Tibial artery (tissue), 4 donors: Measurements from ENCODE around the gene SPEN.
A peak's percentile ranks its signal among the peaks of the same experiment; 100 is the strongest.

Experiments used
- DNase-seq, 2 donors: peaks; one replicate each; pipeline ENCODE4 v3.0.0-alpha.2; 2019
- H3K27ac ChIP-seq, 2 donors: fragments of 200-600 bp; sonication (generic) in 1 of 2; 1 replicate in 1 of 2; 2 replicates in 1 of 2; pipeline ENCODE4 v1.5.1; 2018 to 2019; ENCODE audit warnings: mild to moderate bottlenecking in 1 of 2
- H3K27me3 ChIP-seq, 2 donors: fragments of 200-600 bp; sonication (generic) in 1 of 2; one replicate each; pipeline versions ENCODE4 v1.5.1 to v1.6.0; 2016 to 2019
- H3K36me3 ChIP-seq, 3 donors: fragments of 200-600 bp; sonication (generic) in 2 of 3; one replicate each; pipeline ENCODE4 v1.5.1; 2016 to 2019; ENCODE audit warnings: mild to moderate bottlenecking in 2 of 3
- H3K4me1 ChIP-seq, 4 donors: fragments of 200-600 bp; sonication (generic) in 2 of 4; 1 replicate in 3 of 4; 2 replicates in 1 of 4; pipeline ENCODE4 v1.5.1; 2016 to 2019
- H3K4me3 ChIP-seq, 2 donors: fragments of 200-600 bp; sonication (generic) in 1 of 2; 1 replicate in 1 of 2; 2 replicates in 1 of 2; pipeline ENCODE4 v1.5.1; 2018 to 2019; ENCODE audit warnings: mild to moderate bottlenecking in 2 of 2
- H3K9me3 ChIP-seq, 3 donors: fragments of 200-600 bp; sonication (generic) in 1 of 3; one replicate each; pipeline ENCODE4 v1.5.1; 2016 to 2019
- intact Hi-C: fragments of 100-400 bp; cut with DNase I; formaldehyde crosslinking; loops from one replicate; pipeline ENCODE4 v1.15.0; 2023; ENCODE audit warnings: low total_unique reads
- TF ChIP-seq, protein P1 (sequence below), 2 experiments: fragments of 200-600 bp in 1 of 2; fragments of 450-650 bp in 1 of 2; IDR thresholded peaks; one replicate each; pipeline ENCODE4 v1.5.1; 2017 to 2019; ENCODE audit warnings: antibody characterized with exemption in 2 of 2, mild to moderate bottlenecking in 1 of 2, moderate library complexity in 1 of 2

The SPEN gene

DNA sequence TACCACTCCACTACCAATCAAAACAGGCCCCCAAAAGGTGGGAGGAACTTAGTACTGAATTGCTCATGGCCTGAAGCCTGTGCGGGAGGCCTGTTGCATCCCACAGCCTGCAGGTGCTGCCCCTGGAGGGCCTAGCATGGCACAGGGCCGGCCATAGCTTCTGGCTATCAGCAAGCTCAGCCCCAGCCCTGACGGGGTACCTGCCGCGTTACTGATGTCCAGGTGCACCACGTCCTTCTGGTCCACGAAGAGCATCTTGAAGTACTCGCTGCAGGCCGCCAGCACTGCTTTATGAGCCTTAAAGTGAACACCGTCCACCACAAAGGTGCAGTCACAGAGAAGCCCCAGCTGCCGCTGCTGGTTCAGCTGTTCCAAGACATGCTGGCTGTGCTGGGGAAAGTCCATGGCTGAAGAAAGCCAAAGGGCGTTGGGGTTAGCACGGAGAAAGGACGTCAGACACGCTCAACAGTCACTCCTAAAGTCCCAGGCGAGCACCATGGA is 100.6 kb downstream of the SPEN start:
- H3K27me3 ChIP-seq = no peaks in the 10 kb centered on the region
- H3K4me3 ChIP-seq = peak overlapping the region in 1 of 2 donors; percentile 2
- peaks cover 20 to 49% (median 43%) of the 10 kb centered on the region in 3 donors for H3K36me3 ChIP-seq
- H3K27ac ChIP-seq = peak overlapping the region; percentile 95 to 96
- peaks cover 11 to 71% (median 57%) of the 10 kb centered on the region in 4 donors for H3K4me1 ChIP-seq
- no peaks in the 10 kb centered on the region for H3K9me3 ChIP-seq
- intact Hi-C loops = loop anchor here (5.0 to 10.0 kb wide), 2 partner anchors 36 to 53 kb away; no protein-coding TSS in a partner anchor
- TF ChIP-seq, protein P1, sequence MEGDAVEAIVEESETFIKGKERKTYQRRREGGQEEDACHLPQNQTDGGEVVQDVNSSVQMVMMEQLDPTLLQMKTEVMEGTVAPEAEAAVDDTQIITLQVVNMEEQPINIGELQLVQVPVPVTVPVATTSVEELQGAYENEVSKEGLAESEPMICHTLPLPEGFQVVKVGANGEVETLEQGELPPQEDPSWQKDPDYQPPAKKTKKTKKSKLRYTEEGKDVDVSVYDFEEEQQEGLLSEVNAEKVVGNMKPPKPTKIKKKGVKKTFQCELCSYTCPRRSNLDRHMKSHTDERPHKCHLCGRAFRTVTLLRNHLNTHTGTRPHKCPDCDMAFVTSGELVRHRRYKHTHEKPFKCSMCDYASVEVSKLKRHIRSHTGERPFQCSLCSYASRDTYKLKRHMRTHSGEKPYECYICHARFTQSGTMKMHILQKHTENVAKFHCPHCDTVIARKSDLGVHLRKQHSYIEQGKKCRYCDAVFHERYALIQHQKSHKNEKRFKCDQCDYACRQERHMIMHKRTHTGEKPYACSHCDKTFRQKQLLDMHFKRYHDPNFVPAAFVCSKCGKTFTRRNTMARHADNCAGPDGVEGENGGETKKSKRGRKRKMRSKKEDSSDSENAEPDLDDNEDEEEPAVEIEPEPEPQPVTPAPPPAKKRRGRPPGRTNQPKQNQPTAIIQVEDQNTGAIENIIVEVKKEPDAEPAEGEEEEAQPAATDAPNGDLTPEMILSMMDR (IDR thresholded peaks at IDR 0.05) = no peak
- peak in 1 of 2 donors; percentile 81 for DNase-seq

DNA sequence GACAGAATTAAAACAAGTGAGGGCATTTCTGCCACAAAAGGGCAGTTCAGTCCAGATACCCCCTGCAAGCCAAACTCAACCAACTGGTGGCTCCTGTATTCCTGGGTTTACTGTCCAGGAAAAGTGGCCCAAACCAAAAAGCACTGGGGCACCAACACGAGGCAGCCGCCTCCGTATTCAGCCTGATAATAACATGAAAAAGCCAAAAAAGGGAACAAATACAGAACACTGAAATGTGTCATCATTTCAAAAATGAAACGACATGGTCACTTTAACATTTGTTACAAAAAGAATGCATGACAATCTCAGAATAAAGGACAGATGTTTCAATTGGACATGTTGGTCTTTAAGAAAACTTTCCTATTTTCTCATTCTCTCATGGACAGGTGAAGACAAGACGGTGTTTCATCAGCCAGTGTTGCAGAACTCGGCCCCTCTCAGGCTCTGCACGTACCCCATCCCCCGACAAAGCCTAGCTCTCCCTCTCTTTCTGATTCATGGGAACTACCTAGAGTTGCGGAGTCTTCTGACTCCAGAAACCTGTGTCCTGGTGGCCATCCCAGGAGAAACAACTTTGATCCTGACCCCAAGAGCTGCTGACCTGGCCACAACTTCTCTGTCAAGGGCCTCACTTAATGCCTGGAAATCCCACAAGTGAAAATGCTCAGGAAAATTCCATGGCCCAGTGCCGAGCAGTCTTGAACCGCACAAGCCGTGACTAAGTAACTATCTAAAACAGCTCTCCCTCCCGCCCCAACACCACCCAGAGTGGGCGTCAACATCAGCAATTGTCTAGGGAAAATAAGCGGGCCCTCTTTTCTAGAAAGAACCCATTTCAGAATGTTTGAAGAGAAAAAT is 101.3 kb downstream of the SPEN start:
- H3K4me3 ChIP-seq = peak overlapping the region; percentile 33 to 43
- H3K4me1 ChIP-seq = peaks cover 11 to 78% (median 63%) of the 10 kb centered on the region in 4 donors
- H3K9me3 ChIP-seq = no peaks in the 10 kb centered on the region
- DNase-seq = peak; percentile 89 to 93
- intact Hi-C loops = loop anchor here (5.0 to 10.0 kb wide), 2 partner anchors 37 to 54 kb away; no protein-coding TSS in a partner anchor
- no peaks in the 10 kb centered on the region for H3K27me3 ChIP-seq
- H3K36me3 ChIP-seq = peaks cover 14 to 42% (median 36%) of the 10 kb centered on the region in 3 donors
- H3K27ac ChIP-seq = peak overlapping the region; percentile 95 to 96
- TF ChIP-seq, protein P1 (IDR thresholded peaks at IDR 0.05) = peak in 1 of 2 experiments; percentile 32

DNA sequence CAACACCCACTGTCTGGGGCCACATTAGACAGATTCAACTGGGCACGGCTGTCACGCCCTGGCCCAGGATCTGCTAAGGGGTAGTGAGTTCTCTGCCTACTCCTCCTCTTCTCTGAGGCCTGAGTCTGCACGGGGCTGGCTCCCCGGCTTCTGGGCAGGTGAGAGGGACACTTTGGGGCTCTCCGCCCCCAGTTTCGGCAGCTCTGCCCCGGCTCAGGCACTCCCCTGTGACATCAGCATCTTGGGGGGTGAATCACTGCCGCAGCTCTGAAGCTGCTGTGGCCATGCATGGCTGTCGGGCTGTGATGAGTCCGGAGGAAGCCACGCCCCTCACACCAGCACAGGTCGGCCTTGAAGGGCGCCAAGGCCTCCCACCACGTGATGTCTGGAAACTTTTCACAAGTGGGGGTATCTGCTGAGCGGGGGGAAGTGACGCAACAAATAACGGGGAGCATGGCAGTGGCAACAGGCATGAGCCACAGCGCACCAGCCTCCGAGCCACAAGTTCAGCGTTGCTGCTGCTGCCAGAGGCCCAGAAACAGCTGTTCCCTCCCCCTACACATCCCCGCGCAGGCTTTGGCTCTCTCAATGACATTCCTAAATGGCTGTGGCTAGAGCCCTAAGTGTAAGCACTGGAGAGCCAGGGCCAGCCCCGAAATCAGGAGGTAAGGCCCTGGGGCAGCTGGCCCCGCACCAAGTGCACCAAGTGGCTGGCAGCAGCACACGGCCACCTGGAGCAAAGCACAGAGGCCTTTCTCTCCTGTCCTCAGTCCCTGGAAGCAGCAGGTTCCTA is 102.1 kb downstream of the SPEN start:
- intact Hi-C loops = loop anchor here (5.0 to 10.0 kb wide), 2 partner anchors 37 to 55 kb away; no protein-coding TSS in a partner anchor
- TF ChIP-seq, protein P1 (IDR thresholded peaks at IDR 0.05) = no peak

DNA sequence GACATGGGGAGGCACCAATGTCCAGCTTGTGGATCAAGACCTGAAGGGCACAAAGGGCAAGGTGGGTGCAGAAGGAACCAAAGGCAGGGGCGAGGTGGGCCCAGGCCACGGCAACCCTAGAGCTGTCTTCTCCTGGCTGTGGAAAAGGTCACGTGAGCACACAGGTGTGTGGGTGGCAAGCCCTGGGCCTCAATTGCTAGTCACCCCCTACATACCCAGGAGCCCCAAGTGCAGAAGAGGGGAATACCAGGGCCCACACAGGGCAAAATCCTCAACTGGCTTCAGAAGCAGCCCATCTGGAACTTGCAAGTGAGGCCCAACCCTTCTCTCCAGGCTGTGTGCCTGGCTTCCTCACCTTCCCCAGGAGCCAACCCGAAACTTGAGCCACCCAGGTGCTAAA is 102.8 kb downstream of the SPEN start:
- Histone ChIP-seq H3K36me3 (peaks cover 0 to 27% (median 21%) of the 10 kb centered on the region in 3 donors), H3K27me3 (no peaks in the 10 kb centered on the region), H3K27ac (peak overlapping the region; percentile 95 to 96), H3K4me3 (peak overlapping the region; percentile 33 to 43), H3K4me1 (peaks cover 11 to 84% (median 71%) of the 10 kb centered on the region in 4 donors), H3K9me3 (no peaks in the 10 kb centered on the region)
- intact Hi-C loops = no loop called here
- DNase-seq = no peak
- TF ChIP-seq, protein P1 (IDR thresholded peaks at IDR 0.05) = no peak

More for the DNA sequence above, 102.1 kb downstream of the SPEN start:
- H3K9me3 ChIP-seq = no peaks in the 10 kb centered on the region
- H3K36me3 ChIP-seq = peaks cover 5 to 34% (median 28%) of the 10 kb centered on the region in 3 donors
- H3K4me3 ChIP-seq = peak overlapping the region; percentile 33 to 43
- H3K4me1 ChIP-seq = peaks cover 11 to 84% (median 70%) of the 10 kb centered on the region in 4 donors
- DNase-seq = peak; percentile 96 to 99
- peak overlapping the region; percentile 95 to 96 for H3K27ac ChIP-seq
- H3K27me3 ChIP-seq = no peaks in the 10 kb centered on the region

- Histone ChIP-seq H3K36me3 (peaks cover 0 to 22% (median 16%) of the 10 kb centered on the region in 3 donors), H3K9me3 (no peaks in the 10 kb centered on the region), H3K27ac (peak overlapping the region; percentile 95 to 96), H3K27me3 (no peaks in the 10 kb centered on the region), H3K4me3 (no peak overlapping the region), H3K4me1 (peaks cover 11 to 87% (median 72%) of the 10 kb centered on the region in 4 donors)
- intact Hi-C loops = no loop called here
- TF ChIP-seq, protein P1 (IDR thresholded peaks at IDR 0.05) = no peak
- peak; percentile 81 to 90 for DNase-seq
Measured at GRCh38 chr1:15950763-15951295, 103.3 kb downstream of the SPEN start.
